ENCODE measurements around the gene CNNM2. TPM values are rescaled to one million over a fixed set of nuclear protein-coding genes. Genes with fewer than 3 reads are reported as not detected.

Gene CNNM2
- total and polyA plus RNA-seq, 5 experiments from 2014 or later, result 4.4 to 15.5 (median 5.7) TPM

DNA sequence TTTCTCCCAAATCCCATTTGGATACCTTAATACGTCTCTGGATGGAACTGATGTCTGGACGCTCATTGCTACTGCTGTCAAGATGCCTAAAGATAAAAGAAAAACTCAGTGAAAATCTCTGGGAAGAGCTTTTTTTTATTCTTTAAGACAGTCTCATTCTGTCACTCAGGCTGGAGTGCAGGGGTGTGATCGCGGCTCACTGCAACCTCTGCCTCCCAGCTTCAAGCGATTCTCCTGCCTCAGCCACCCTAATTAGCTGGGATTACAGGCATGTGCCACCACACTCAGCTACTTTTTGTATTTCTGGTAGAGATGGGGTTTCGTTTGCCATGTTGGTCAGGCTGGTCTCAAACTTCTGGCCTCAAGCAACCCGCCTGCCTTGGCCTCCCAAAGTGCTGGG lies 172.8 kb downstream of the CNNM2 start:
- H3K27ac Mint-ChIP-seq, result peak overlapping the region in 1 of 10 donors; percentile 41
- DNase-seq (no peak), ATAC-seq (no peak)
- H3K36me3 Mint-ChIP-seq, result peaks cover 0 to 95% (median 26%) of the 10 kb centered on the region in 3 donors
- no peaks in the 10 kb centered on the region for H3K27me3 Mint-ChIP-seq
- H3K4me3 Mint-ChIP-seq, result no peak overlapping the region
- POLR2A ChIA-PET, result no interaction called here
- no peaks in the 10 kb centered on the region for H3K9me3 Mint-ChIP-seq
- no peaks in the 10 kb centered on the region for H3K4me1 Mint-ChIP-seq

DNA sequence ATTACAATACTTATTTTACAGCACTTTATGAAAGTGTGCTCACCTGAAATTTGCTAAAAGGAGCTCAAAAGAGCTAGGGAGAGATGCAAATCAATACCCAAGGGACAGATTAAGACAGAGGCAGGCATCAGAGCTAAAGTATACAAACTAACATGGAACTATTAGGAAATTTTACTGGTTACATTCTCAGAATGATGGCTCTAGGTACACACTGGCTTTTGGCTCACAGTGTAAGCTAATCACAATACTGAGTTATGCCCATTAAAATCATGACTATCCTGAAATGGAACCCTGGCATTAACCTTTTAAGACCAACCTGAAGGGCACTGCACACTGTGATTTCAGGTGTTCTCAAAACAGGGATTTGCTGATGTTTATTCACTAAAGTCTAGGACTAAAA lies 176.9 kb downstream of the CNNM2 start:
- POLR2A ChIA-PET, result no interaction called here
- Mint-ChIP-seq H3K9me3 (no peaks in the 10 kb centered on the region), H3K4me3 (no peak overlapping the region), H3K4me1 (no peaks in the 10 kb centered on the region), H3K27me3 (no peaks in the 10 kb centered on the region), H3K27ac (no peak overlapping the region), H3K36me3 (peaks cover 0 to 92% (median 23%) of the 10 kb centered on the region in 3 donors)
- DNase-seq (no peak), ATAC-seq (no peak)

DNA sequence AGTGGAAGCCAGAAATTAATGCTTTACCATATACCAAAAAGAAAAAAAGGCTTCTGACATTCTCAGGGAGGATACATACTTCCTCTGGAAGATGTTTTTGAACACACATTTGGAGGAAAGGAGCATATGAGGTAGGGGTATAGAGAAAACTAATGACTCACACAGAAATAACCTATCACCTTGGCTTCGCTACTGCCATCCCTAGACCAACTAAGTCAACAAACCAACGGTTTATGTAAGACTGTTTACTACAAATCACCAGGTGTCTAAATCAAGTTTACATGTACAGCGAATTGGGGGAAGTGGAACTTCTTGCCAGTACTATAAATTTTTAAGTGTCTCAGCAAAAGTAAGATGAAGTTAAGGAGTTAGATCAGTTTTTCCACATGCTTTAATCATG lies 178.0 kb downstream of the CNNM2 start:
- DNase-seq (no peak), ATAC-seq (no peak)
- Mint-ChIP-seq H3K27ac (peak overlapping the region in 2 of 10 donors; percentile 4 to 46), H3K9me3 (no peaks in the 10 kb centered on the region), H3K27me3 (no peaks in the 10 kb centered on the region), H3K36me3 (peaks cover 0 to 92% (median 19%) of the 10 kb centered on the region in 3 donors), H3K4me1 (no peaks in the 10 kb centered on the region), H3K4me3 (no peak overlapping the region)
- POLR2A ChIA-PET, result no interaction called here

DNA sequence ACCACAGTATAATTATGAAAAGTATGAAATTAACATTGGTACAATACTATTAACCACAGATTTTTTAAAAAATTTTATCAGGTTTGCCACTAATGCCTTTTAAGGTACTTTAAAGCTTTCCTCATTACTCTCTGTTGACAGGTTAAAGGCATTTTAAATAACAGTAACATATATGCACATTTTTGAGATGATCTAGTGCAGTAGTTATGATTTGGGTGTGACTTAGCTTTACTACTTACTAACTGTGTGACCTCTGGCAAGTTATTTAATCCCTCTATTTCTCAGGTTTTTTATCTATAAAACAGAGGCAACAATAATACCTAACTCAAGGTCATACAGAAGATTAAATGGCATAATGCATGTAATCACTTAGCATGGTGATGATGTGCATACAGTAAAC lies 180.1 kb downstream of the CNNM2 start:
- Mint-ChIP-seq H3K4me1 (peaks cover 0 to 3% (median 1%) of the 10 kb centered on the region in 4 donors), H3K27ac (no peak overlapping the region), H3K36me3 (peaks cover 0 to 87% (median 13%) of the 10 kb centered on the region in 3 donors), H3K9me3 (no peaks in the 10 kb centered on the region), H3K27me3 (no peaks in the 10 kb centered on the region), H3K4me3 (no peak overlapping the region)
- no peak for DNase-seq
- POLR2A ChIA-PET, result no interaction called here
- ATAC-seq, result no peak

DNA sequence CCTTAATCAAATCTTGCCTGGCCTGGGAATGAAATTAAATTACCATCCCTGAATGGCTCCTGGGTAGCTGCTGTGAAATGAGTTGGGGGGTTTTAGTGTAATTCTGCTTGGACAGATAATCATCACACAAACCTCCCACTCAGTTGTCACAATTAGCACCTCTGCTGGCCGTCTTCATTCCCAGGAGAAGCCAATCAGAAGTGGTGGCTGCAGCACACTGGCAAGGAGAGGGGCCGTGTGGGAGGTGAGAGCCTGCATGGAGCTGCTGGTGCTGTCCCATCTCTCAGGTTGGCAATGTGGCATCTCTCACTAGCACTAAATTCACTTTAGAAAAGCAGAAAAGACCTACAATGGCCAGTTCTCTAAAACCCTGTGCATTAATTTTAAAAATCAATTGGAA lies 182.5 kb downstream of the CNNM2 start:
- H3K4me3 Mint-ChIP-seq, result no peak overlapping the region
- POLR2A ChIA-PET, result no interaction called here
- no peaks in the 10 kb centered on the region for H3K27me3 Mint-ChIP-seq
- H3K27ac Mint-ChIP-seq, result no peak overlapping the region
- peaks cover 0 to 81% (median 6%) of the 10 kb centered on the region in 3 donors for H3K36me3 Mint-ChIP-seq
- H3K4me1 Mint-ChIP-seq, result peaks cover 0 to 3% (median 1%) of the 10 kb centered on the region in 4 donors
- H3K9me3 Mint-ChIP-seq, result no peaks in the 10 kb centered on the region
- DNase-seq (no peak), ATAC-seq (no peak)

GRCh38 chr10:103102195-103102594 lies 184.1 kb downstream of the CNNM2 start:
- Mint-ChIP-seq H3K27me3 (no peaks in the 10 kb centered on the region), H3K4me3 (no peak overlapping the region), H3K9me3 (no peaks in the 10 kb centered on the region), H3K4me1 (peaks cover 0 to 3% (median 2%) of the 10 kb centered on the region in 4 donors), H3K27ac (peak overlapping the region in 4 of 10 donors; percentile 18 to 45 (median 28)), H3K36me3 (peaks cover 0 to 79% (median 6%) of the 10 kb centered on the region in 3 donors)
- no peak for DNase-seq
- POLR2A ChIA-PET, result no interaction called here
- ATAC-seq, result no peak

DNA sequence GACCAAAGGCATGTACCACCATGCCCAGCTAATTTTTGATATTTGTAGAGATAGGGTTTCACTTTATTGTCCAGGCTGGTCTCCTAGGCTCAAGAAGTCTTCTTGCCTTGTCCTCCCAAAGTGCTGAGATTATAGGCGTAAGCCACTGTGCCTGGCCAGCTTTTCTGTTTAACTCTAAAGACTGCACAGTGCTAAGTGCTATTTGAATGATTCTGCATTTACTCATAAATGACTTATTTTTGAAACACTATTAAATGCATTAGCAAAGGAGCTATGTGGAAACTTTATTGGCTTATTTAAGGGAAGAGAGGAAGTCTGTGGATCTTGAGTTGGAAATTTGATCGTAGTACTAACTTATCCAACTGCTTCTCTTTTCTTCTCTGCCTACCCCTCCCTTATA lies 185.9 kb downstream of the CNNM2 start:
- peak overlapping the region in 1 of 10 donors; percentile 36 for H3K27ac Mint-ChIP-seq
- no peaks in the 10 kb centered on the region for H3K27me3 Mint-ChIP-seq
- no peak overlapping the region for H3K4me3 Mint-ChIP-seq
- no peaks in the 10 kb centered on the region for H3K9me3 Mint-ChIP-seq
- no peak for DNase-seq
- no peak for ATAC-seq
- peaks cover 0 to 3% (median 2%) of the 10 kb centered on the region in 4 donors for H3K4me1 Mint-ChIP-seq
- POLR2A ChIA-PET, result no interaction called here
- H3K36me3 Mint-ChIP-seq, result peaks cover 0 to 72% (median 6%) of the 10 kb centered on the region in 3 donors

GRCh38 chr10:103104721-103105120 lies 186.6 kb downstream of the CNNM2 start:
- Mint-ChIP-seq H3K4me3 (no peak overlapping the region), H3K27ac (peak overlapping the region in 1 of 10 donors; percentile 11), H3K36me3 (peaks cover 0 to 68% (median 5%) of the 10 kb centered on the region in 3 donors), H3K27me3 (no peaks in the 10 kb centered on the region), H3K9me3 (no peaks in the 10 kb centered on the region), H3K4me1 (peaks cover 0 to 3% (median 2%) of the 10 kb centered on the region in 4 donors)
- ATAC-seq (no peak), DNase-seq (no peak)
- POLR2A ChIA-PET, result no interaction called here

DNA sequence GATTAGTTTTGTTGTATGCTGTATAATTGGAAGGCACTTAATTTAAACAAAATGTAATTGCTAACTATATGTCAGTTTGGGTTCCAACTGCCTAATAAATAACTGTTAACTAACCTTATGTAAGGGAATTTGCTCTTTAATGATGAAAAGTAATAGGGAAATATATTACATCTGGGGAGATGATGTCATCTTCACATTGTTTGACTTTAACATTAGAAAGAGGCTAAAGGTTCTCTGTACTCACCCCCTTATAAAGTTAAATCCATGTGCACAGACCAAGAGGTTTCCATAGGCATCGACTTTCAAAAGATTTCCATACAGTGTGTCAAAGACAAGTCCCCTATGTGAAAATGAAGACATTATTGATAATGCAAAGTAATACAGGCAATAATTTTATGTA lies 187.4 kb downstream of the CNNM2 start:
- peaks cover 0 to 63% (median 0%) of the 10 kb centered on the region in 3 donors for H3K36me3 Mint-ChIP-seq

GRCh38 chr10:103106539-103106938 lies 188.4 kb downstream of the CNNM2 start:
- Mint-ChIP-seq H3K9me3 (no peaks in the 10 kb centered on the region), H3K36me3 (peaks cover 0 to 60% (median 0%) of the 10 kb centered on the region in 3 donors), H3K4me1 (peaks cover 3 to 7% (median 5%) of the 10 kb centered on the region in 4 donors), H3K4me3 (no peak overlapping the region), H3K27ac (peak overlapping the region in 1 of 10 donors; percentile 27), H3K27me3 (no peaks in the 10 kb centered on the region)
- ATAC-seq, result no peak
- no peak for DNase-seq
- POLR2A ChIA-PET, result interaction anchor here (0.5 kb wide), 1 partner anchor 95 kb away, joined by 5 read pairs; no protein-coding TSS in a partner anchor

More for the DNA sequence above, 187.4 kb downstream of the CNNM2 start:
- Mint-ChIP-seq H3K4me1 (peaks cover 0 to 3% (median 2%) of the 10 kb centered on the region in 4 donors), H3K9me3 (no peaks in the 10 kb centered on the region), H3K27me3 (no peaks in the 10 kb centered on the region), H3K27ac (no peak overlapping the region), H3K4me3 (no peak overlapping the region)
- DNase-seq, result no peak
- no peak for ATAC-seq
- POLR2A ChIA-PET, result no interaction called here

DNA sequence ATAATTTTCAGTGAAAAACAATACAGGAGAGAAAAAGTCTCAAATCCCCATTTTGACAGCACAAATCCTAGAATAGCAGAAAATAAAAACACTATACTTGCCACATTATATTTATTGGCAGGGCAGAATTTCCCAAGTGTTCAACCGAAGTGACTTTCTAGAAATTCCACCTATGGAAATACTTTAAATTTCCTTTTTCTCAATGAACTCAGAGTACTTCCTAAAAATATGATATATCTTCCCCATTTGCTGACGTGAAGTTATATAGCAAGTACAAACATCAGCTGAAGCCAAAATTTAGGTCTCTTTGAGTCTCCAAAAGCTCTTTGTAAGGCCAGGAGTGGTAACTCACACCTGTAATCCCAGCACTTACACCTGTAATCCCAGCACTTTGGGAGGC lies 191.7 kb downstream of the CNNM2 start:
- H3K27me3 Mint-ChIP-seq, result no peaks in the 10 kb centered on the region
- H3K27ac Mint-ChIP-seq, result no peak overlapping the region
- POLR2A ChIA-PET, result interaction anchor here (1.1 kb wide), 1 partner anchor 9 kb away, joined by 4 read pairs; no protein-coding TSS in a partner anchor
- peaks cover 2 to 10% (median 6%) of the 10 kb centered on the region in 4 donors for H3K4me1 Mint-ChIP-seq
- peaks cover 0 to 41% (median 0%) of the 10 kb centered on the region in 3 donors for H3K36me3 Mint-ChIP-seq
- H3K4me3 Mint-ChIP-seq, result no peak overlapping the region
- ATAC-seq (no peak), DNase-seq (no peak)
- no peaks in the 10 kb centered on the region for H3K9me3 Mint-ChIP-seq

GRCh38 chr10:103110407-103110806 lies 192.3 kb downstream of the CNNM2 start:
- H3K9me3 Mint-ChIP-seq, result no peaks in the 10 kb centered on the region
- no peak overlapping the region for H3K27ac Mint-ChIP-seq
- H3K27me3 Mint-ChIP-seq, result no peaks in the 10 kb centered on the region
- H3K36me3 Mint-ChIP-seq, result peaks cover 0 to 45% (median 0%) of the 10 kb centered on the region in 3 donors
- peaks cover 2 to 12% (median 6%) of the 10 kb centered on the region in 4 donors for H3K4me1 Mint-ChIP-seq
- no peak for DNase-seq
- ATAC-seq, result no peak
- POLR2A ChIA-PET, result interaction anchor here (1.1 kb wide), 1 partner anchor 8 kb away, joined by 4 read pairs; no protein-coding TSS in a partner anchor
- H3K4me3 Mint-ChIP-seq, result no peak overlapping the region

- Mint-ChIP-seq H3K9me3 (no peaks in the 10 kb centered on the region), H3K27me3 (no peaks in the 10 kb centered on the region), H3K4me1 (peaks cover 2 to 13% (median 6%) of the 10 kb centered on the region in 4 donors), H3K4me3 (no peak overlapping the region), H3K27ac (peak overlapping the region in 1 of 10 donors; percentile 31), H3K36me3 (peaks cover 0 to 37% (median 0%) of the 10 kb centered on the region in 3 donors)
- POLR2A ChIA-PET, result no interaction called here
- ATAC-seq (no peak), DNase-seq (no peak)
Measured at GRCh38 chr10:103111031-103111917, 193.2 kb downstream of the CNNM2 start.

Measured in naive thymus-derived CD8-positive, alpha-beta T cell (primary cell).